GM12891 (cell line): ENCODE results near the gene DDX10.

Experiments
- POLR2A ChIP-seq: IDR thresholded peaks from 2 replicates; pipeline ENCODE4 v1.6.1; 2011; ENCODE audit warnings: low read depth, low read length, control low read depth
- TAF1 ChIP-seq: IDR thresholded peaks from 2 replicates; pipeline ENCODE4 v1.6.1; 2011; ENCODE audit warnings: low read depth, low read length, control low read depth

GRCh38 chr11:108926841-108927577 lies 262.1 kb downstream of the DDX10 start:
- no peak for TF ChIP-seq POLR2A
- TF ChIP-seq TAF1 = no peak
